Stimulated activated CD4-positive, alpha-beta T cell treated with anti-CD3 and anti-CD28 coated beads, Interleukin-4, amount 100 ng/mL, for 1 hour (primary cell): Measurements from ENCODE around the gene ROPN1L.
"Not testable (repeated sequence)": the region's sequence is repeated elsewhere in the genome, so short reads cannot be mapped to it uniquely, and the experiment has no call there.

ENCODE experiments used
- DNase-seq: peaks from one replicate; pipeline ENCODE4 v3.0.0-alpha.2; 2020

ROPN1L gene

GRCh38 chr5:10441083-10441991 is at the start of gene ROPN1L:
Gene ROPN1L, plus strand, starts transcription at chr5:10441879. Its CDS starts 289 bp downstream, at chr5:10442168.
- DNase-seq: peak; percentile 80

- not testable (repeated sequence) for DNase-seq
These were observed 48.9 kb upstream of the ROPN1L start for GRCh38 chr5:10392567-10393328.

- DNase-seq: no peak
These were observed 48.2 kb upstream of the ROPN1L start for GRCh38 chr5:10393491-10393890.

GRCh38 chr5:10396552-10396951 is 45.1 kb upstream of the ROPN1L start:
- no peak for DNase-seq

GRCh38 chr5:10399839-10400238 is 41.8 kb upstream of the ROPN1L start:
- DNase-seq: no peak

GRCh38 chr5:10400411-10400810 is 41.3 kb upstream of the ROPN1L start:
- no peak for DNase-seq

- DNase-seq: no peak
These were observed 40.8 kb upstream of the ROPN1L start for GRCh38 chr5:10400831-10401230.

- DNase-seq: no peak
These were observed 40.2 kb upstream of the ROPN1L start for GRCh38 chr5:10401498-10401897.

GRCh38 chr5:10403829-10404228 is 37.9 kb upstream of the ROPN1L start:
- no peak for DNase-seq

GRCh38 chr5:10406651-10407050 is 35.0 kb upstream of the ROPN1L start:
- DNase-seq: no peak

GRCh38 chr5:10409504-10409903 is 32.2 kb upstream of the ROPN1L start:
- no peak for DNase-seq

GRCh38 chr5:10410662-10411061 is 31.0 kb upstream of the ROPN1L start:
- no peak for DNase-seq

- DNase-seq: no peak
These were observed 30.3 kb upstream of the ROPN1L start for GRCh38 chr5:10411336-10411735.

GRCh38 chr5:10416868-10417267 is 24.8 kb upstream of the ROPN1L start:
- no peak for DNase-seq

- DNase-seq: no peak
These were observed 22.9 kb upstream of the ROPN1L start for GRCh38 chr5:10418654-10419345.

- DNase-seq: no peak
These were observed 21.2 kb upstream of the ROPN1L start for GRCh38 chr5:10420468-10420867.

GRCh38 chr5:10420932-10421331 is 20.7 kb upstream of the ROPN1L start:
- DNase-seq: no peak

- no peak for DNase-seq
These were observed 19.6 kb upstream of the ROPN1L start for GRCh38 chr5:10421896-10422691.

GRCh38 chr5:10423022-10423421 is 18.7 kb upstream of the ROPN1L start:
- no peak for DNase-seq

- DNase-seq: no peak
These were observed 17.5 kb upstream of the ROPN1L start for GRCh38 chr5:10424124-10424731.

GRCh38 chr5:10427201-10427600 is 14.5 kb upstream of the ROPN1L start:
- DNase-seq: no peak

- DNase-seq: no peak
These were observed 13.7 kb upstream of the ROPN1L start for GRCh38 chr5:10427978-10428377.
